Mesendoderm (in vitro differentiated cells): ENCODE measurements around the gene TTLL10.

Source experiments
- DNase-seq: peaks from one replicate; pipeline ENCODE4 v3.0.0; 2013
- H2AK5ac ChIP-seq: 2 replicates; pipeline ENCODE4 v1.6.1; 2013; ENCODE audit warnings: low read length, inconsistent platforms
- H2BK120ac ChIP-seq: 2 replicates; pipeline ENCODE4 v1.6.1; 2013; ENCODE audit warnings: low read depth, mild to moderate bottlenecking, low read length, moderate library complexity, mixed read lengths
- H2BK15ac ChIP-seq: replicated peaks from 2 replicates; pipeline ENCODE4 v1.6.1; 2013; ENCODE audit warnings: low read depth, mild to moderate bottlenecking, moderate library complexity
- H2BK5ac ChIP-seq: 2 replicates; pipeline ENCODE4 v1.6.1; 2013; ENCODE audit warnings: low read length, inconsistent platforms
- H3K18ac ChIP-seq: 2 replicates; pipeline ENCODE4 v1.6.1; 2013; ENCODE audit warnings: mild to moderate bottlenecking, low read length, mixed read lengths
- H3K23ac ChIP-seq: one replicate; pipeline ENCODE4 v1.6.1; 2013; ENCODE audit warnings: low read length
- H3K27ac ChIP-seq: 2 replicates; pipeline ENCODE4 v1.5.1; 2013; ENCODE audit warnings: low read depth, mild to moderate bottlenecking, inconsistent platforms, low read length, moderate library complexity
- H3K27me3 ChIP-seq: 2 replicates; pipeline ENCODE4 v1.6.1; 2013; ENCODE audit warnings: low read length, control low read depth, mild to moderate bottlenecking, inconsistent platforms; ENCODE audit not compliant: insufficient read depth, poor library complexity
- H3K36me3 ChIP-seq: 2 replicates; pipeline ENCODE4 v1.6.1; 2013; ENCODE audit warnings: low read length, inconsistent platforms; ENCODE audit not compliant: control insufficient read depth, insufficient read depth
- H3K4ac ChIP-seq: one replicate; pipeline ENCODE4 v1.6.1; 2013; ENCODE audit warnings: low read depth, mild to moderate bottlenecking, low read length, moderate library complexity
- H3K4me1 ChIP-seq: 2 replicates; pipeline ENCODE4 v1.6.1; 2013; ENCODE audit warnings: low read depth, low read length, inconsistent platforms; ENCODE audit not compliant: control insufficient read depth
- H3K4me2 ChIP-seq: 2 replicates; pipeline ENCODE4 v1.6.1; 2013; ENCODE audit warnings: low read length
- H3K4me3 ChIP-seq: 2 replicates; pipeline ENCODE4 v1.5.1; 2013; ENCODE audit warnings: mild to moderate bottlenecking, low read length
- H3K56ac ChIP-seq: one replicate; pipeline ENCODE4 v1.6.1; 2013; ENCODE audit warnings: low read length
- H3K79me1 ChIP-seq: 2 replicates; pipeline ENCODE4 v1.6.1; 2013; ENCODE audit warnings: low read length, inconsistent platforms
- H3K79me2 ChIP-seq: 2 replicates; pipeline ENCODE4 v1.6.1; 2013; ENCODE audit warnings: mild to moderate bottlenecking, low read length; ENCODE audit not compliant: control insufficient read depth, insufficient read depth
- H3K9ac ChIP-seq: 2 replicates; pipeline ENCODE4 v1.6.1; 2013; ENCODE audit warnings: low read length, inconsistent platforms
- H4K5ac ChIP-seq: one replicate; pipeline ENCODE4 v1.6.1; 2013; ENCODE audit warnings: low read length
- H4K8ac ChIP-seq: one replicate; pipeline ENCODE4 v1.6.1; 2013; ENCODE audit warnings: low read depth, mild to moderate bottlenecking, control low read depth, low read length, moderate library complexity
- WGBS: extraction: QIAGEN DNeasy Blood & Tissue Kit; methylation state at CpG from one replicate; pipeline ENCODE4 v1.1.7; 2013; ENCODE audit warnings: low lambda C conversion rate, missing lambda C conversion rate; ENCODE audit not compliant: insufficient coverage; ENCODE audit errors: extremely low coverage; 5-methylcytosine and 5-hydroxymethylcytosine counted together

Gene TTLL10

GRCh38 chr1:1232208-1232795 is 58.6 kb downstream of the TTLL10 start, which contains the start of gene B3GALT6:
TSS of gene B3GALT6 (plus strand) at chr1:1232237. CDS start at chr1:1232279, 42 bp downstream.
- Histone ChIP-seq H2BK5ac (peak within 1 kb of the TSS; percentile 69), H3K4ac (peak within 1 kb of the TSS; percentile 81), H3K4me2 (peak within 1 kb of the TSS; percentile 100), H3K36me3 (no peaks in the 10 kb centered on the region), H3K79me2 (peaks cover 40% of the 10 kb centered on the region), H4K8ac (peak within 1 kb of the TSS; percentile 93), H3K18ac (peak within 1 kb of the TSS; percentile 47), H3K56ac (peak within 1 kb of the TSS; percentile 97), H3K79me1 (peaks cover 35% of the 10 kb centered on the region), H4K5ac (no peak within 1 kb of the TSS), H3K4me3 (peak within 1 kb of the TSS; percentile 94), H2BK15ac (no peak within 1 kb of the TSS), H3K4me1 (peaks cover 7% of the 10 kb centered on the region), H2BK120ac (peak within 1 kb of the TSS; percentile 16), H2AK5ac (peak within 1 kb of the TSS; percentile 97), H3K27me3 (no peaks in the 10 kb centered on the region), H3K9ac (peak within 1 kb of the TSS; percentile 94), H3K27ac (peak within 1 kb of the TSS; percentile 45), H3K23ac (peak within 1 kb of the TSS; percentile 66)
- WGBS, result no CpG with 5 or more reads among the region's 100 CpGs
- DNase-seq, result no peak

- H3K4ac ChIP-seq, result peak overlapping the region; percentile 81
- peak overlapping the region; percentile 27 for H3K9ac ChIP-seq
- peaks cover 7% of the 10 kb centered on the region for H3K4me1 ChIP-seq
- peak overlapping the region; percentile 48 for H3K4me2 ChIP-seq
- H4K8ac ChIP-seq, result no peak overlapping the region
- no peaks in the 10 kb centered on the region for H3K27me3 ChIP-seq
- no peak overlapping the region for H3K18ac ChIP-seq
- H3K79me1 ChIP-seq, result peaks cover 32% of the 10 kb centered on the region
- H4K5ac ChIP-seq, result no peak overlapping the region
- H2AK5ac ChIP-seq, result peak overlapping the region; percentile 78
- peak overlapping the region; percentile 64 for H3K56ac ChIP-seq
- H2BK5ac ChIP-seq, result no peak overlapping the region
- peaks cover 36% of the 10 kb centered on the region for H3K79me2 ChIP-seq
- no peaks in the 10 kb centered on the region for H3K36me3 ChIP-seq
- H3K23ac ChIP-seq, result no peak overlapping the region
- no peak overlapping the region for H3K27ac ChIP-seq
- H2BK120ac ChIP-seq, result no peak overlapping the region
- no peak overlapping the region for H3K4me3 ChIP-seq
- DNase-seq, result no peak
- H2BK15ac ChIP-seq, result no peak overlapping the region
- whole genome bisulfite sequencing, result no CpG with 5 or more reads among the region's 98 CpGs
Measured at GRCh38 chr1:1232796-1233566, 59.3 kb downstream of the TTLL10 start.

- no CpG with 5 or more reads among the region's 15 CpGs for WGBS
- Histone ChIP-seq H3K4me3 (no peak overlapping the region), H4K5ac (no peak overlapping the region), H3K23ac (no peak overlapping the region), H2BK15ac (no peak overlapping the region), H3K4me1 (peaks cover 7% of the 10 kb centered on the region), H2BK120ac (no peak overlapping the region), H2AK5ac (no peak overlapping the region), H3K4me2 (peak overlapping the region; percentile 7), H3K4ac (no peak overlapping the region), H4K8ac (no peak overlapping the region), H3K79me2 (peaks cover 36% of the 10 kb centered on the region), H3K36me3 (no peaks in the 10 kb centered on the region), H2BK5ac (no peak overlapping the region), H3K56ac (peak overlapping the region; percentile 10), H3K9ac (peak overlapping the region; percentile 13), H3K79me1 (peaks cover 32% of the 10 kb centered on the region), H3K27ac (no peak overlapping the region), H3K27me3 (no peaks in the 10 kb centered on the region), H3K18ac (no peak overlapping the region)
- DNase-seq, result no peak
Measured at GRCh38 chr1:1233567-1233892, 59.9 kb downstream of the TTLL10 start.

GRCh38 chr1:1234180-1234808 is 60.6 kb downstream of the TTLL10 start:
- H2BK5ac ChIP-seq, result no peak overlapping the region
- H3K4me1 ChIP-seq, result peaks cover 7% of the 10 kb centered on the region
- no CpG with 5 or more reads among the region's 28 CpGs for WGBS
- no peak overlapping the region for H3K56ac ChIP-seq
- no peak for DNase-seq
- H3K4me2 ChIP-seq, result no peak overlapping the region
- peaks cover 30% of the 10 kb centered on the region for H3K79me2 ChIP-seq
- H3K4me3 ChIP-seq, result no peak overlapping the region
- H3K27me3 ChIP-seq, result no peaks in the 10 kb centered on the region
- no peak overlapping the region for H2BK120ac ChIP-seq
- H3K79me1 ChIP-seq, result peaks cover 28% of the 10 kb centered on the region
- H4K5ac ChIP-seq, result no peak overlapping the region
- no peak overlapping the region for H4K8ac ChIP-seq
- H3K18ac ChIP-seq, result no peak overlapping the region
- H3K4ac ChIP-seq, result no peak overlapping the region
- no peak overlapping the region for H3K23ac ChIP-seq
- H3K27ac ChIP-seq, result no peak overlapping the region
- H3K9ac ChIP-seq, result no peak overlapping the region
- no peak overlapping the region for H2BK15ac ChIP-seq
- H3K36me3 ChIP-seq, result no peaks in the 10 kb centered on the region
- H2AK5ac ChIP-seq, result no peak overlapping the region

GRCh38 chr1:1235016-1235744 is 61.5 kb downstream of the TTLL10 start:
- no peak for DNase-seq
- no peak overlapping the region for H4K8ac ChIP-seq
- H3K27me3 ChIP-seq, result no peaks in the 10 kb centered on the region
- no peak overlapping the region for H2BK15ac ChIP-seq
- H4K5ac ChIP-seq, result no peak overlapping the region
- peaks cover 22% of the 10 kb centered on the region for H3K79me2 ChIP-seq
- no peak overlapping the region for H3K18ac ChIP-seq
- no peak overlapping the region for H3K4ac ChIP-seq
- H3K23ac ChIP-seq, result no peak overlapping the region
- H3K36me3 ChIP-seq, result no peaks in the 10 kb centered on the region
- no peak overlapping the region for H3K56ac ChIP-seq
- H3K9ac ChIP-seq, result no peak overlapping the region
- H2BK5ac ChIP-seq, result no peak overlapping the region
- H3K27ac ChIP-seq, result no peak overlapping the region
- no CpG with 5 or more reads among the region's 27 CpGs for WGBS
- no peak overlapping the region for H2BK120ac ChIP-seq
- H3K4me3 ChIP-seq, result no peak overlapping the region
- peaks cover 7% of the 10 kb centered on the region for H3K4me1 ChIP-seq
- H3K4me2 ChIP-seq, result no peak overlapping the region
- no peak overlapping the region for H2AK5ac ChIP-seq
- peaks cover 23% of the 10 kb centered on the region for H3K79me1 ChIP-seq
